ENCODE measurements around the gene OFD1. TPM values are rescaled to one million over a fixed set of nuclear protein-coding genes. Genes with fewer than 3 reads are reported as not detected.

The OFD1 gene
- total RNA-seq, 6 experiments from 2014 or later = 6.5 to 12.4 (median 10.5) TPM

GRCh38 chrX:13752646-13753045, 18.1 kb downstream of the OFD1 start:
- 58% methylated on average over 3 of the region's 3 CpGs for WGBS (ENCODE audit: insufficient coverage, low coverage, low lambda C conversion rate, missing lambda C conversion rate)
- H3K36me3 ChIP-seq = peaks cover 0 to 36% (median 2%) of the 10 kb centered on the region in 4 donors

GRCh38 chrX:13754765-13755164, 20.2 kb downstream of the OFD1 start:
- no peak overlapping the region for H3K4me3 ChIP-seq
- no peaks in the 10 kb centered on the region for H3K4me1 ChIP-seq
- H3K27ac ChIP-seq = no peak overlapping the region
- peaks cover 0 to 39% (median 8%) of the 10 kb centered on the region in 4 donors for H3K36me3 ChIP-seq
- intact Hi-C loops (cut with DNase I) = loop anchor here in 1 of 2 donors (5.0 kb wide), 1 partner anchor 278 kb away; no protein-coding TSS in a partner anchor
- H3K9me3 ChIP-seq = no peaks in the 10 kb centered on the region
- DNase-seq (no peak), ATAC-seq (no peak)
- no peaks in the 10 kb centered on the region for H3K27me3 ChIP-seq
- 50% methylated on average over 1 of the region's 1 CpG for WGBS (ENCODE audit: insufficient coverage, low coverage, low lambda C conversion rate, missing lambda C conversion rate)
- TF ChIP-seq POLR2A (IDR thresholded peaks at IDR 0.05) = no peak
- TF ChIP-seq CTCF (IDR thresholded peaks at IDR 0.05) = no peak

More at GRCh38 chrX:13752646-13753045, 18.1 kb downstream of the OFD1 start:
- ATAC-seq = peak in 1 of 4 donors; percentile 23
- intact Hi-C loops (cut with DNase I) = loop anchor here in 1 of 2 donors (5.0 kb wide), 1 partner anchor 280 kb away; no protein-coding TSS in a partner anchor
- TF ChIP-seq POLR2A (IDR thresholded peaks at IDR 0.05) (no peak), CTCF (IDR thresholded peaks at IDR 0.05) (no peak)
- Histone ChIP-seq H3K4me1 (no peaks in the 10 kb centered on the region), H3K27me3 (no peaks in the 10 kb centered on the region), H3K9me3 (no peaks in the 10 kb centered on the region), H3K27ac (no peak overlapping the region), H3K4me3 (no peak overlapping the region)
- DNase-seq = no peak

- Histone ChIP-seq H3K4me3 (no peak overlapping the region), H3K9me3 (no peaks in the 10 kb centered on the region), H3K4me1 (no peaks in the 10 kb centered on the region), H3K27ac (no peak overlapping the region), H3K36me3 (peaks cover 0 to 43% (median 8%) of the 10 kb centered on the region in 4 donors), H3K27me3 (no peaks in the 10 kb centered on the region)
- WGBS (ENCODE audit: insufficient coverage, low coverage, low lambda C conversion rate, missing lambda C conversion rate) = 67% methylated on average over 1 of the region's 1 CpG
- ATAC-seq = no peak
- DNase-seq = no peak
- TF ChIP-seq POLR2A (IDR thresholded peaks at IDR 0.05) (no peak), CTCF (IDR thresholded peaks at IDR 0.05) (no peak)
- intact Hi-C loops (cut with DNase I) = no loop called here
Observed at GRCh38 chrX:13755254-13755653, 20.7 kb downstream of the OFD1 start.

- no peak overlapping the region for H3K4me3 ChIP-seq
- H3K9me3 ChIP-seq = no peaks in the 10 kb centered on the region
- no peak overlapping the region for H3K27ac ChIP-seq
- H3K4me1 ChIP-seq = no peaks in the 10 kb centered on the region
- TF ChIP-seq POLR2A (IDR thresholded peaks at IDR 0.05) = no peak
- no peaks in the 10 kb centered on the region for H3K27me3 ChIP-seq
- DNase-seq = no peak
- no peak for ATAC-seq
- WGBS (ENCODE audit: insufficient coverage, low coverage, low lambda C conversion rate, missing lambda C conversion rate) = 84% methylated on average over 4 of the region's 4 CpGs
- H3K36me3 ChIP-seq = peaks cover 0 to 53% (median 9%) of the 10 kb centered on the region in 4 donors
- intact Hi-C loops (cut with DNase I) = no loop called here
Observed at GRCh38 chrX:13756381-13756780, 21.8 kb downstream of the OFD1 start.

- TF ChIP-seq POLR2A (IDR thresholded peaks at IDR 0.05) = no peak
- no peak for TF ChIP-seq CTCF (IDR thresholded peaks at IDR 0.05)
- peaks cover 0 to 64% (median 10%) of the 10 kb centered on the region in 4 donors for H3K36me3 ChIP-seq
- H3K4me1 ChIP-seq = no peaks in the 10 kb centered on the region
- H3K27ac ChIP-seq = no peak overlapping the region
- 60% methylated on average over 7 of the region's 8 CpGs for WGBS (ENCODE audit: insufficient coverage, low coverage, low lambda C conversion rate, missing lambda C conversion rate)
- no peak for DNase-seq
- no peak overlapping the region for H3K4me3 ChIP-seq
- intact Hi-C loops (cut with DNase I) = no loop called here
- H3K27me3 ChIP-seq = no peaks in the 10 kb centered on the region
- no peak for ATAC-seq
- H3K9me3 ChIP-seq = no peaks in the 10 kb centered on the region
Observed at GRCh38 chrX:13759152-13759718, 24.7 kb downstream of the OFD1 start.

All from right lobe of liver (tissue), 6 donors.